SK-N-SH treated with all-trans-retinoic acid at 6 μM for 48 hours (cell line): Measurements from ENCODE around the gene DET1.

ENCODE experiments used
- ARNTL ChIP-seq: fragments of 450-650 bp; formaldehyde crosslinking; IDR thresholded peaks from 2 replicates; pipeline ENCODE4 v1.5.0; 2020; ENCODE audit warnings: low read depth, mild to moderate bottlenecking, moderate library complexity, borderline replicate concordance
- GLIS3 ChIP-seq: fragments of 250-450 bp; sonication (Bioruptor Pico); IDR thresholded peaks from 2 replicates; pipeline ENCODE4 v1.5.0; 2020; ENCODE audit warnings: mild to moderate bottlenecking, moderate library complexity
- ISL1 ChIP-seq: fragments of 250-450 bp; sonication (Bioruptor Pico); IDR thresholded peaks from 2 replicates; pipeline ENCODE4 v2.1.2; 2022; ENCODE audit warnings: mild to moderate bottlenecking, moderate library complexity
- PPARA ChIP-seq: fragments of 250-450 bp; sonication (Bioruptor Pico); IDR thresholded peaks from 2 replicates; pipeline ENCODE4 v1.5.0; 2020; ENCODE audit warnings: mild to moderate bottlenecking, borderline replicate concordance
- ZFP3 ChIP-seq: fragments of 250-450 bp; sonication (Bioruptor Pico); IDR thresholded peaks from 2 replicates; pipeline ENCODE4 v1.5.0; 2020; ENCODE audit warnings: mild to moderate bottlenecking, moderate library complexity
- ZFP30 ChIP-seq: fragments of 450-650 bp; formaldehyde crosslinking; IDR thresholded peaks from 2 replicates; pipeline ENCODE4 v1.5.0; 2022; ENCODE audit warnings: mild to moderate bottlenecking, moderate library complexity
- TF ChIP-seq, protein P1 (sequence below): fragments of 250-450 bp; sonication (Bioruptor Pico); IDR thresholded peaks from 2 replicates; pipeline ENCODE4 v1.5.1; 2020; ENCODE audit warnings: low read depth, mild to moderate bottlenecking, moderate library complexity
- TF ChIP-seq, protein P2 (sequence below): fragments of 250-450 bp; sonication (Bioruptor Pico); IDR thresholded peaks from 2 replicates; pipeline ENCODE4 v1.8.0; 2021; ENCODE audit warnings: low read depth, mild to moderate bottlenecking, moderate library complexity, borderline replicate concordance
- TF ChIP-seq, protein P3 (sequence below): fragments of 250-450 bp; sonication (Bioruptor Pico); IDR thresholded peaks from 2 replicates; pipeline ENCODE4 v1.5.1; 2021; ENCODE audit warnings: mild to moderate bottlenecking, moderate library complexity
- TF ChIP-seq, protein P4 (sequence below): fragments of 250-450 bp; sonication (Bioruptor Pico); IDR thresholded peaks from 2 replicates; pipeline ENCODE4 v1.8.0; 2020; ENCODE audit warnings: mild to moderate bottlenecking, moderate library complexity, borderline replicate concordance

DNA sequence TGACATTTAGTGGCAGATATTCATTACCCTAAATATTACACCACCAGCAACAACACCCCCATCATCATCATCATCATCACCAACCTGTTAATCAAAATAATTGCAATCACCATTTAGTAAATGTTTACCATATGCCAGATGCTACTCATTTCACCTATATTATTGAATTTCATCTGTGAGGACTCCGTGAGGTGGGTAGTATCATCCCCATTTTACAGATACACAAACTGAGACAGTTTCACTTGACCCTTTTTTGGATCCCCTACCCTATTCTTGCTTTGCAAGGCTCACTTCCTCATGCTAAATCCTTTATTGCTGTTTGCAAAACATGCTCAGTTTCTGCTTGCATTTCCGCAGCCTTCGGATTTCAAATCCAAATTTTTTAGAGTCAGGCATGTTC is 18.3 kb upstream of the DET1 start:
- TF ChIP-seq, protein P1, sequence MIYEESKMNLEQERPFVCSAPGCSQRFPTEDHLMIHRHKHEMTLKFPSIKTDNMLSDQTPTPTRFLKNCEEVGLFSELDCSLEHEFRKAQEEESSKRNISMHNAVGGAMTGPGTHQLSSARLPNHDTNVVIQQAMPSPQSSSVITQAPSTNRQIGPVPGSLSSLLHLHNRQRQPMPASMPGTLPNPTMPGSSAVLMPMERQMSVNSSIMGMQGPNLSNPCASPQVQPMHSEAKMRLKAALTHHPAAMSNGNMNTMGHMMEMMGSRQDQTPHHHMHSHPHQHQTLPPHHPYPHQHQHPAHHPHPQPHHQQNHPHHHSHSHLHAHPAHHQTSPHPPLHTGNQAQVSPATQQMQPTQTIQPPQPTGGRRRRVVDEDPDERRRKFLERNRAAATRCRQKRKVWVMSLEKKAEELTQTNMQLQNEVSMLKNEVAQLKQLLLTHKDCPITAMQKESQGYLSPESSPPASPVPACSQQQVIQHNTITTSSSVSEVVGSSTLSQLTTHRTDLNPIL = no peak
- TF ChIP-seq, protein P2, sequence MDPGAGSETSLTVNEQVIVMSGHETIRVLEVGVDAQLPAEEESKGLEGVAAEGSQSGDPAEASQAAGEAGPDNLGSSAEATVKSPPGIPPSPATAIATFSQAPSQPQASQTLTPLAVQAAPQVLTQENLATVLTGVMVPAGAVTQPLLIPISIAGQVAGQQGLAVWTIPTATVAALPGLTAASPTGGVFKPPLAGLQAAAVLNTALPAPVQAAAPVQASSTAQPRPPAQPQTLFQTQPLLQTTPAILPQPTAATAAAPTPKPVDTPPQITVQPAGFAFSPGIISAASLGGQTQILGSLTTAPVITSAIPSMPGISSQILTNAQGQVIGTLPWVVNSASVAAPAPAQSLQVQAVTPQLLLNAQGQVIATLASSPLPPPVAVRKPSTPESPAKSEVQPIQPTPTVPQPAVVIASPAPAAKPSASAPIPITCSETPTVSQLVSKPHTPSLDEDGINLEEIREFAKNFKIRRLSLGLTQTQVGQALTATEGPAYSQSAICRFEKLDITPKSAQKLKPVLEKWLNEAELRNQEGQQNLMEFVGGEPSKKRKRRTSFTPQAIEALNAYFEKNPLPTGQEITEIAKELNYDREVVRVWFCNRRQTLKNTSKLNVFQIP (CRISPR knock-in tag) = no peak
- TF ChIP-seq ZFP3 (CRISPR knock-in tag) (no peak), ISL1 (CRISPR knock-in tag) (no peak), ARNTL (no peak), PPARA (no peak), GLIS3 (CRISPR knock-in tag) (no peak), ZFP30 (CRISPR knock-in tag) (no peak)
- TF ChIP-seq, protein P3, sequence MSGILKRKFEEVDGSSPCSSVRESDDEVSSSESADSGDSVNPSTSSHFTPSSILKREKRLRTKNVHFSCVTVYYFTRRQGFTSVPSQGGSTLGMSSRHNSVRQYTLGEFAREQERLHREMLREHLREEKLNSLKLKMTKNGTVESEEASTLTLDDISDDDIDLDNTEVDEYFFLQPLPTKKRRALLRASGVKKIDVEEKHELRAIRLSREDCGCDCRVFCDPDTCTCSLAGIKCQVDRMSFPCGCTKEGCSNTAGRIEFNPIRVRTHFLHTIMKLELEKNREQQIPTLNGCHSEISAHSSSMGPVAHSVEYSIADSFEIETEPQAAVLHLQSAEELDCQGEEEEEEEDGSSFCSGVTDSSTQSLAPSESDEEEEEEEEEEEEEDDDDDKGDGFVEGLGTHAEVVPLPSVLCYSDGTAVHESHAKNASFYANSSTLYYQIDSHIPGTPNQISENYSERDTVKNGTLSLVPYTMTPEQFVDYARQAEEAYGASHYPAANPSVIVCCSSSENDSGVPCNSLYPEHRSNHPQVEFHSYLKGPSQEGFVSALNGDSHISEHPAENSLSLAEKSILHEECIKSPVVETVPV (CRISPR knock-in tag) = no peak
- TF ChIP-seq, protein P4, sequence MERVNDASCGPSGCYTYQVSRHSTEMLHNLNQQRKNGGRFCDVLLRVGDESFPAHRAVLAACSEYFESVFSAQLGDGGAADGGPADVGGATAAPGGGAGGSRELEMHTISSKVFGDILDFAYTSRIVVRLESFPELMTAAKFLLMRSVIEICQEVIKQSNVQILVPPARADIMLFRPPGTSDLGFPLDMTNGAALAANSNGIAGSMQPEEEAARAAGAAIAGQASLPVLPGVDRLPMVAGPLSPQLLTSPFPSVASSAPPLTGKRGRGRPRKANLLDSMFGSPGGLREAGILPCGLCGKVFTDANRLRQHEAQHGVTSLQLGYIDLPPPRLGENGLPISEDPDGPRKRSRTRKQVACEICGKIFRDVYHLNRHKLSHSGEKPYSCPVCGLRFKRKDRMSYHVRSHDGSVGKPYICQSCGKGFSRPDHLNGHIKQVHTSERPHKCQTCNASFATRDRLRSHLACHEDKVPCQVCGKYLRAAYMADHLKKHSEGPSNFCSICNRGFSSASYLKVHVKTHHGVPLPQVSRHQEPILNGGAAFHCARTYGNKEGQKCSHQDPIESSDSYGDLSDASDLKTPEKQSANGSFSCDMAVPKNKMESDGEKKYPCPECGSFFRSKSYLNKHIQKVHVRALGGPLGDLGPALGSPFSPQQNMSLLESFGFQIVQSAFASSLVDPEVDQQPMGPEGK = no peak
